ENCODE results near the gene BTG4. TPM values are rescaled to one million over a fixed set of nuclear protein-coding genes. Genes with fewer than 3 reads are reported as not detected.

Gene BTG4
- total RNA-seq, 3 donors from 2014 or later: not detected

GRCh38 chr11:111483431-111483830 lies 28.8 kb downstream of the BTG4 start:
- no peaks in the 10 kb centered on the region for H3K27me3 ChIP-seq
- H3K4me3 ChIP-seq: no peak overlapping the region
- no peak for DNase-seq (ENCODE audit: low spot score in 2 of 2)
- intact Hi-C loops (cut with DNase I; ENCODE audit: low total_unique reads): no loop called here
- peaks cover 0 to 25% of the 10 kb centered on the region in 2 donors for H3K9me3 ChIP-seq
- H3K36me3 ChIP-seq: no peaks in the 10 kb centered on the region
- TF ChIP-seq CTCF (IDR thresholded peaks at IDR 0.05) (no peak), POLR2AphosphoS5 (IDR thresholded peaks at IDR 0.05) (no peak), POLR2A (IDR thresholded peaks at IDR 0.05) (no peak)
- no peak overlapping the region for H3K27ac ChIP-seq
- no peaks in the 10 kb centered on the region for H3K4me1 ChIP-seq

GRCh38 chr11:111479666-111480065 lies 32.5 kb downstream of the BTG4 start:
- H3K36me3 ChIP-seq: no peaks in the 10 kb centered on the region

GRCh38 chr11:111477898-111478297 lies 34.3 kb downstream of the BTG4 start:
- TF ChIP-seq POLR2A (IDR thresholded peaks at IDR 0.05) (no peak), CTCF (IDR thresholded peaks at IDR 0.05) (no peak), POLR2AphosphoS5 (IDR thresholded peaks at IDR 0.05) (no peak)

More at GRCh38 chr11:111479666-111480065, 32.5 kb downstream of the BTG4 start:
- H3K4me1 ChIP-seq: no peaks in the 10 kb centered on the region
- no peak overlapping the region for H3K27ac ChIP-seq
- H3K27me3 ChIP-seq: no peaks in the 10 kb centered on the region
- TF ChIP-seq POLR2A (IDR thresholded peaks at IDR 0.05) (no peak), POLR2AphosphoS5 (IDR thresholded peaks at IDR 0.05) (no peak), CTCF (IDR thresholded peaks at IDR 0.05) (no peak)
- peaks cover 0 to 25% of the 10 kb centered on the region in 2 donors for H3K9me3 ChIP-seq
- H3K4me3 ChIP-seq: no peak overlapping the region
- intact Hi-C loops (cut with DNase I; ENCODE audit: low total_unique reads): no loop called here
- no peak for DNase-seq (ENCODE audit: low spot score in 2 of 2)

GRCh38 chr11:111476956-111477355 lies 35.2 kb downstream of the BTG4 start:
- TF ChIP-seq POLR2A (IDR thresholded peaks at IDR 0.05) (no peak), CTCF (IDR thresholded peaks at IDR 0.05) (no peak), POLR2AphosphoS5 (IDR thresholded peaks at IDR 0.05) (no peak)
- intact Hi-C loops (cut with DNase I; ENCODE audit: low total_unique reads): no loop called here
- Histone ChIP-seq H3K9me3 (peaks cover 0 to 10% of the 10 kb centered on the region in 2 donors), H3K4me1 (no peaks in the 10 kb centered on the region), H3K4me3 (no peak overlapping the region), H3K27me3 (no peaks in the 10 kb centered on the region), H3K27ac (no peak overlapping the region), H3K36me3 (no peaks in the 10 kb centered on the region)
- DNase-seq (ENCODE audit: low spot score in 2 of 2): no peak

More at GRCh38 chr11:111477898-111478297, 34.3 kb downstream of the BTG4 start:
- Histone ChIP-seq H3K27ac (no peak overlapping the region), H3K9me3 (peaks cover 0 to 12% of the 10 kb centered on the region in 2 donors), H3K27me3 (no peaks in the 10 kb centered on the region), H3K4me1 (no peaks in the 10 kb centered on the region), H3K36me3 (no peaks in the 10 kb centered on the region), H3K4me3 (no peak overlapping the region)
- no peak for DNase-seq (ENCODE audit: low spot score in 2 of 2)
- intact Hi-C loops (cut with DNase I; ENCODE audit: low total_unique reads): no loop called here

GRCh38 chr11:111476366-111476765 lies 35.8 kb downstream of the BTG4 start:
- no peaks in the 10 kb centered on the region for H3K4me1 ChIP-seq
- H3K27ac ChIP-seq: no peak overlapping the region
- peaks cover 0 to 10% of the 10 kb centered on the region in 2 donors for H3K9me3 ChIP-seq
- no peak for DNase-seq (ENCODE audit: low spot score in 2 of 2)
- no peaks in the 10 kb centered on the region for H3K27me3 ChIP-seq
- H3K4me3 ChIP-seq: no peak overlapping the region
- TF ChIP-seq POLR2A (IDR thresholded peaks at IDR 0.05) (no peak), CTCF (IDR thresholded peaks at IDR 0.05) (no peak), POLR2AphosphoS5 (IDR thresholded peaks at IDR 0.05) (no peak)
- H3K36me3 ChIP-seq: no peaks in the 10 kb centered on the region
- intact Hi-C loops (cut with DNase I; ENCODE audit: low total_unique reads): no loop called here
